22Rv1 (cell line): Measurements from ENCODE around the gene SLC39A11.

Source experiments
- H3K27ac ChIP-seq: fragments of 450-650 bp; 2 replicates; pipeline ENCODE4 v1.5.1; 2017
- ZFX ChIP-seq: fragments of 450-650 bp; IDR thresholded peaks from 2 replicates; pipeline ENCODE4 v1.6.1; 2017; ENCODE audit warnings: antibody characterized with exemption, borderline replicate concordance
- TF ChIP-seq, protein P1 (sequence below): fragments of 450-650 bp; IDR thresholded peaks from 2 replicates; pipeline ENCODE4 v1.5.1; 2017; ENCODE audit warnings: mild to moderate bottlenecking

Gene SLC39A11

GRCh38 chr17:72677714-72678390, 414.6 kb downstream of the SLC39A11 start:
- TF ChIP-seq, protein P1, sequence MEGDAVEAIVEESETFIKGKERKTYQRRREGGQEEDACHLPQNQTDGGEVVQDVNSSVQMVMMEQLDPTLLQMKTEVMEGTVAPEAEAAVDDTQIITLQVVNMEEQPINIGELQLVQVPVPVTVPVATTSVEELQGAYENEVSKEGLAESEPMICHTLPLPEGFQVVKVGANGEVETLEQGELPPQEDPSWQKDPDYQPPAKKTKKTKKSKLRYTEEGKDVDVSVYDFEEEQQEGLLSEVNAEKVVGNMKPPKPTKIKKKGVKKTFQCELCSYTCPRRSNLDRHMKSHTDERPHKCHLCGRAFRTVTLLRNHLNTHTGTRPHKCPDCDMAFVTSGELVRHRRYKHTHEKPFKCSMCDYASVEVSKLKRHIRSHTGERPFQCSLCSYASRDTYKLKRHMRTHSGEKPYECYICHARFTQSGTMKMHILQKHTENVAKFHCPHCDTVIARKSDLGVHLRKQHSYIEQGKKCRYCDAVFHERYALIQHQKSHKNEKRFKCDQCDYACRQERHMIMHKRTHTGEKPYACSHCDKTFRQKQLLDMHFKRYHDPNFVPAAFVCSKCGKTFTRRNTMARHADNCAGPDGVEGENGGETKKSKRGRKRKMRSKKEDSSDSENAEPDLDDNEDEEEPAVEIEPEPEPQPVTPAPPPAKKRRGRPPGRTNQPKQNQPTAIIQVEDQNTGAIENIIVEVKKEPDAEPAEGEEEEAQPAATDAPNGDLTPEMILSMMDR, result no peak
- TF ChIP-seq ZFX, result no peak
- H3K27ac ChIP-seq, result no peak overlapping the region

- no peak overlapping the region for H3K27ac ChIP-seq
- no peak for TF ChIP-seq ZFX
- TF ChIP-seq, protein P1, result no peak
Measured at GRCh38 chr17:72677108-72677507, 415.4 kb downstream of the SLC39A11 start.

DNA sequence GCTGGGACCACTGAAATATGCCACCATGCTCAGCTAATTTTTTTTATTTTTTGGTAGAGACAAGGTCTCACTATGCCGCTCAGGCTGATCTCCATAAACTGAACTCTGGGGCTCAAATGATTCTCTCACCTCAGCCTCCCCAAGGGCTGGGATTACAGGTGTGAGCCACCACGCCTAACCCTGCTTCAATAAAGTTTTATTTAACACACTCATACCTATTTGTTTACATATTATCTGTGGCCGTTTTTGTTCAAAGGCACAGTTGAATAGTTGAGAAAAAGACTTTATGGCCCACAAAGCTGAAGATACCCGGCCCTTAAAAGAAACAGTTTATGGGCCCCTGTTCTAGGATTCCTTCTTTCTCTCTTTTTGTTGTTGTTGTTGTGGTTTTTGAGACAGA, 419.8 kb downstream of the SLC39A11 start:
- TF ChIP-seq, protein P1, result no peak
- no peak for TF ChIP-seq ZFX
- no peak overlapping the region for H3K27ac ChIP-seq

DNA sequence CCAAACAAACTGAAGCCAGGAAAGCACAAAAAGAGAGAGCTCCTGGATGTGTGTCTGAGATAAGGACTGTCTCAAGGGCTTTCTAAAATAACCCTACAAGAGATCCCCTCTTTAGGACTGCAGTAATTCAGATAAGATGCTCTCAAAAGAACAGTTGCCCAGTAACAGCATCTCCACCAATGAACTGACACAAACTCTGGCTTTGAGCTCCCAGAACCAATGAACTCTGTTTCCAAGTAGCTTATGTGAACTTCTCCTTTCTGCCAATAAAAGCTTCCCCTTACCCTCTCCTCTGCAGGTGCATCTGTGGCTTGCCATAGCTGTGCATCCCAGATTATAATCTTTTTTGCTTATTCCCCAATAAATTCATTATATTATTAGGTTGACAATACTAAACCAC, 421.5 kb downstream of the SLC39A11 start:
- no peak overlapping the region for H3K27ac ChIP-seq
- no peak for TF ChIP-seq ZFX
- TF ChIP-seq, protein P1, result no peak

GRCh38 chr17:72667096-72668063, 425.1 kb downstream of the SLC39A11 start:
- TF ChIP-seq ZFX, result no peak
- H3K27ac ChIP-seq, result no peak overlapping the region

DNA sequence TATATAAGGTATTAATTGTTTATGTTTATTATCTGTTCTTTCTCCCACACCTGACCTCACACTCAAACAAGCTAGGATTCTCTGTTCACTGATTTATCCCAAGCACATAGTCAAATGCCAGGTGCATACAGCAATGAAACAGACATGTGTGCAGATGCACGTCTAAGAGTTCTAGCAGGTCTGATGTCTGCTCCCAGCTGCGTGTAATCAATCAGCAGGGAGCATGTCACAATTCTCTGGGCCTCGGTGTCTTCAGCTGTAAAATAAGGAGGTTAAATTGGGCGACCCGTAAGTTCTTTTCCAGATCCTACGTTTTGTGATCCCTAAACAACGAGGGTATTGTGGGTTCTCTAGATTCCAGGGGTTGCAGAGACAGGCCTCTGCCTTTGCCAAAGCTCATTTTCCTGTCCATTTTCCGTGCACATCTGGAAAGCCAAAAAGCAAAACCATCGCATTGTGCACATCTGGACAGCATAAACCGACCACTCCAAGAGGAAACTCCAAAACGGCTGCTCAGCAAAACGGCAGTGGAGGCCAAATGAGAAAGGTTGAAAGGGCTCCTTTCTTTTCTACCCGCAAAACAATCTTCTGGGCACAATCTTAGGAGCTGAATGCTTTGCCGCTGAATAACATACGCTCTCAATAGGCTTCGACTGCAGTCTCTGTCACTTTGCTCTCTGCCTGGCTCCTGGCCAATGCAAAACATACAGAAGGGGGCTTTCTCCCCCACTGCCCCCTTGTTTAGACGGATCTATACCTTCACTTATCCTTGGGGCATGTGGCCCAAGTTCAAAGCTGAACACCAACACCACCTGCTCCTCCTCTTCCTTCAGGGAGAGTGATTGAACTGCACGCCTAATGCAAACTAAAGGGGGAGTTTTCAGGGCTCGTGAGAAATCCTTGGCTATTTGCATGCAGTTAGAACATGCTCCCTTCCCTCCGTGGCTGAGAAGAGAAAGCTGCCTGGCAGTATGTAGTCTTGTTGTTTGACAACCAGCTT, 426.3 kb downstream of the SLC39A11 start:
- TF ChIP-seq, protein P1, result no peak
- TF ChIP-seq ZFX, result no peak
- H3K27ac ChIP-seq, result no peak overlapping the region

GRCh38 chr17:72662827-72663190, 429.7 kb downstream of the SLC39A11 start:
- H3K27ac ChIP-seq, result no peak overlapping the region
- TF ChIP-seq, protein P1, result no peak
- TF ChIP-seq ZFX, result no peak
